ENCODE data around the gene CFAP65. TPM values are rescaled to one million over a fixed set of nuclear protein-coding genes. Genes with fewer than 3 reads are reported as not detected.

CFAP65 gene
- total and polyA plus RNA-seq, 2 of the 13 experiments (the other 11 are each of a cell fraction or from before 2014, with no cell fraction given), result 0.05 TPM; not detected in 1

DNA sequence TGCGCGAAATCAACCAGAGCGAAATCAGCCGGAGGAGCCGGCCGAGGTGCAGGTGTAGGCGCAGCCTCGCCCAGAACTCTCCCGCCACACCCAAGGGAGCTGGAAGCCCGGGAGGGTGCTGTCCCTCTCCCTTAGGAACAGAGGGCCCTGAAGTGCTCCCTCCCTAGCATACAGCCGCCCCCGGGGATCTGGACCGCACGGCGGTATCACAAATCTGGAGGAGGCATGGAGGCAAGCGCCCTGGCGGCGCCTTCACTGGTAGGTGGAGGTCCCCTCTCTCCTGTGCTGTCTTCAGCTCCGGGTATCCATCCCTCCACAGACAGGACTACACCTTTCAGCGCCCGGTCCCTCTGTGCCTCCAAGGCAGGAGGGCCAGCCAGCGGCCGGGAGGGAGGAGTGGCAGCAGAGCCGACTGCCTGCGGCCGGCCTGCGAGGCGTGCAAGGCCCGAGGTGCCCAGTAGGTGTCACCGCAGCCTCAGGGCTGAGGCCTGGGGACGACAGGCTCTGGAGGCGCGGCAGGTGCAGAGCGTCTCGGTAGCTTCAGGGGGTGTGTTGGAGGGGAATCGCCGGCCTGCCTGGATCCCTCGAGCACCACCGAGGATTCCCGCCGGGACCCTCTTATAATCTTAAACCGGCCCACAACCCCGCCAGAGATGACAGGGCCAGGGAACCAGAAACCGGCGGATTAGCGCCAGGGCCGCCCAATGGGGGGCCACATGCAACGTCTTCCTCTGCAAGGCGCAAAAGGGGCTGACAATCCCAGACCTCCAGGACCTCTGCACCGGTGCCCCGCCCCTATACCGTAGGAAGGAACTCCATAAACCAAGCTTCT is 16.6 kb upstream of the CFAP65 start (continued):
- TF ChIP-seq MED1 (CRISPR knock-in tag; IDR thresholded peaks at IDR 0.05) (peak; percentile 70), KLF9 (CRISPR knock-in tag; IDR thresholded peaks at IDR 0.05; ENCODE audit: low read depth) (no peak), KDM1A (CRISPR knock-in tag; IDR thresholded peaks at IDR 0.05) (0 out of 2 replicates have a peak, but pooled peaks have one; percentile 25), STAG1 (CRISPR knock-in tag; IDR thresholded peaks at IDR 0.05) (peak; percentile 100), ZSCAN20 (CRISPR knock-in tag; IDR thresholded peaks at IDR 0.05; ENCODE audit: borderline replicate concordance) (no peak), ZNF781 (CRISPR knock-in tag; IDR thresholded peaks at IDR 0.05; ENCODE audit: borderline replicate concordance, not compliant biosample characterization) (no peak), RBFOX2 (IDR thresholded peaks at IDR 0.05; ENCODE audit: low read depth, low read length) (0 out of 2 replicates have a peak, but pooled peaks have one; percentile 39), NFE2L2 (IDR thresholded peaks at IDR 0.05; ENCODE audit: low read length) (no peak), EHMT2 (IDR thresholded peaks at IDR 0.05; ENCODE audit: borderline replicate concordance, low read depth, low read length) (no peak), TAF15 (IDR thresholded peaks at IDR 0.05; ENCODE audit: low read depth, low read length, poor library complexity, severe bottlenecking) (peak; percentile 61), MED13 (CRISPR knock-in tag; IDR thresholded peaks at IDR 0.05) (no peak)
- TF ChIP-seq, protein P1, sequence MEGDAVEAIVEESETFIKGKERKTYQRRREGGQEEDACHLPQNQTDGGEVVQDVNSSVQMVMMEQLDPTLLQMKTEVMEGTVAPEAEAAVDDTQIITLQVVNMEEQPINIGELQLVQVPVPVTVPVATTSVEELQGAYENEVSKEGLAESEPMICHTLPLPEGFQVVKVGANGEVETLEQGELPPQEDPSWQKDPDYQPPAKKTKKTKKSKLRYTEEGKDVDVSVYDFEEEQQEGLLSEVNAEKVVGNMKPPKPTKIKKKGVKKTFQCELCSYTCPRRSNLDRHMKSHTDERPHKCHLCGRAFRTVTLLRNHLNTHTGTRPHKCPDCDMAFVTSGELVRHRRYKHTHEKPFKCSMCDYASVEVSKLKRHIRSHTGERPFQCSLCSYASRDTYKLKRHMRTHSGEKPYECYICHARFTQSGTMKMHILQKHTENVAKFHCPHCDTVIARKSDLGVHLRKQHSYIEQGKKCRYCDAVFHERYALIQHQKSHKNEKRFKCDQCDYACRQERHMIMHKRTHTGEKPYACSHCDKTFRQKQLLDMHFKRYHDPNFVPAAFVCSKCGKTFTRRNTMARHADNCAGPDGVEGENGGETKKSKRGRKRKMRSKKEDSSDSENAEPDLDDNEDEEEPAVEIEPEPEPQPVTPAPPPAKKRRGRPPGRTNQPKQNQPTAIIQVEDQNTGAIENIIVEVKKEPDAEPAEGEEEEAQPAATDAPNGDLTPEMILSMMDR (CRISPR knock-in tag; IDR thresholded peaks at IDR 0.05), result peak; percentile 100
- TF ChIP-seq, protein P2, sequence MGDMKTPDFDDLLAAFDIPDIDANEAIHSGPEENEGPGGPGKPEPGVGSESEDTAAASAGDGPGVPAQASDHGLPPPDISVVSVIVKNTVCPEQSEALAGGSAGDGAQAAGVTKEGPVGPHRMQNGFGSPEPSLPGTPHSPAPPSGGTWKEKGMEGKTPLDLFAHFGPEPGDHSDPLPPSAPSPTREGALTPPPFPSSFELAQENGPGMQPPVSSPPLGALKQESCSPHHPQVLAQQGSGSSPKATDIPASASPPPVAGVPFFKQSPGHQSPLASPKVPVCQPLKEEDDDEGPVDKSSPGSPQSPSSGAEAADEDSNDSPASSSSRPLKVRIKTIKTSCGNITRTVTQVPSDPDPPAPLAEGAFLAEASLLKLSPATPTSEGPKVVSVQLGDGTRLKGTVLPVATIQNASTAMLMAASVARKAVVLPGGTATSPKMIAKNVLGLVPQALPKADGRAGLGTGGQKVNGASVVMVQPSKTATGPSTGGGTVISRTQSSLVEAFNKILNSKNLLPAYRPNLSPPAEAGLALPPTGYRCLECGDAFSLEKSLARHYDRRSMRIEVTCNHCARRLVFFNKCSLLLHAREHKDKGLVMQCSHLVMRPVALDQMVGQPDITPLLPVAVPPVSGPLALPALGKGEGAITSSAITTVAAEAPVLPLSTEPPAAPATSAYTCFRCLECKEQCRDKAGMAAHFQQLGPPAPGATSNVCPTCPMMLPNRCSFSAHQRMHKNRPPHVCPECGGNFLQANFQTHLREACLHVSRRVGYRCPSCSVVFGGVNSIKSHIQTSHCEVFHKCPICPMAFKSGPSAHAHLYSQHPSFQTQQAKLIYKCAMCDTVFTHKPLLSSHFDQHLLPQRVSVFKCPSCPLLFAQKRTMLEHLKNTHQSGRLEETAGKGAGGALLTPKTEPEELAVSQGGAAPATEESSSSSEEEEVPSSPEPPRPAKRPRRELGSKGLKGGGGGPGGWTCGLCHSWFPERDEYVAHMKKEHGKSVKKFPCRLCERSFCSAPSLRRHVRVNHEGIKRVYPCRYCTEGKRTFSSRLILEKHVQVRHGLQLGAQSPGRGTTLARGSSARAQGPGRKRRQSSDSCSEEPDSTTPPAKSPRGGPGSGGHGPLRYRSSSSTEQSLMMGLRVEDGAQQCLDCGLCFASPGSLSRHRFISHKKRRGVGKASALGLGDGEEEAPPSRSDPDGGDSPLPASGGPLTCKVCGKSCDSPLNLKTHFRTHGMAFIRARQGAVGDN (CRISPR knock-in tag; IDR thresholded peaks at IDR 0.05), result peak; percentile 27; the same call in 1 of the 2 replicates
- TF ChIP-seq, protein P3, sequence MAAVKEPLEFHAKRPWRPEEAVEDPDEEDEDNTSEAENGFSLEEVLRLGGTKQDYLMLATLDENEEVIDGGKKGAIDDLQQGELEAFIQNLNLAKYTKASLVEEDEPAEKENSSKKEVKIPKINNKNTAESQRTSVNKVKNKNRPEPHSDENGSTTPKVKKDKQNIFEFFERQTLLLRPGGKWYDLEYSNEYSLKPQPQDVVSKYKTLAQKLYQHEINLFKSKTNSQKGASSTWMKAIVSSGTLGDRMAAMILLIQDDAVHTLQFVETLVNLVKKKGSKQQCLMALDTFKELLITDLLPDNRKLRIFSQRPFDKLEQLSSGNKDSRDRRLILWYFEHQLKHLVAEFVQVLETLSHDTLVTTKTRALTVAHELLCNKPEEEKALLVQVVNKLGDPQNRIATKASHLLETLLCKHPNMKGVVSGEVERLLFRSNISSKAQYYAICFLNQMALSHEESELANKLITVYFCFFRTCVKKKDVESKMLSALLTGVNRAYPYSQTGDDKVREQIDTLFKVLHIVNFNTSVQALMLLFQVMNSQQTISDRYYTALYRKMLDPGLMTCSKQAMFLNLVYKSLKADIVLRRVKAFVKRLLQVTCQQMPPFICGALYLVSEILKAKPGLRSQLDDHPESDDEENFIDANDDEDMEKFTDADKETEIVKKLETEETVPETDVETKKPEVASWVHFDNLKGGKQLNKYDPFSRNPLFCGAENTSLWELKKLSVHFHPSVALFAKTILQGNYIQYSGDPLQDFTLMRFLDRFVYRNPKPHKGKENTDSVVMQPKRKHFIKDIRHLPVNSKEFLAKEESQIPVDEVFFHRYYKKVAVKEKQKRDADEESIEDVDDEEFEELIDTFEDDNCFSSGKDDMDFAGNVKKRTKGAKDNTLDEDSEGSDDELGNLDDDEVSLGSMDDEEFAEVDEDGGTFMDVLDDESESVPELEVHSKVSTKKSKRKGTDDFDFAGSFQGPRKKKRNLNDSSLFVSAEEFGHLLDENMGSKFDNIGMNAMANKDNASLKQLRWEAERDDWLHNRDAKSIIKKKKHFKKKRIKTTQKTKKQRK (IDR thresholded peaks at IDR 0.05; ENCODE audit: low read length), result no peak
- TF ChIP-seq, protein P4, sequence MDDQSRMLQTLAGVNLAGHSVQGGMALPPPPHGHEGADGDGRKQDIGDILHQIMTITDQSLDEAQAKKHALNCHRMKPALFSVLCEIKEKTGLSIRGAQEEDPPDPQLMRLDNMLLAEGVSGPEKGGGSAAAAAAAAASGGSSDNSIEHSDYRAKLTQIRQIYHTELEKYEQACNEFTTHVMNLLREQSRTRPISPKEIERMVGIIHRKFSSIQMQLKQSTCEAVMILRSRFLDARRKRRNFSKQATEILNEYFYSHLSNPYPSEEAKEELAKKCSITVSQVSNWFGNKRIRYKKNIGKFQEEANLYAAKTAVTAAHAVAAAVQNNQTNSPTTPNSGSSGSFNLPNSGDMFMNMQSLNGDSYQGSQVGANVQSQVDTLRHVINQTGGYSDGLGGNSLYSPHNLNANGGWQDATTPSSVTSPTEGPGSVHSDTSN (CRISPR knock-in tag; IDR thresholded peaks at IDR 0.05; ENCODE audit: borderline replicate concordance), result no peak

Data from HepG2 (cell line).